A549 treated with ZK216348 at 1 μM for 4 hours (cell line): ENCODE data around the gene ASCL1. TPM values are rescaled to one million over a fixed set of nuclear protein-coding genes. Genes with fewer than 3 reads are reported as not detected.

ENCODE experiments used
- total RNA-seq: library from RNA; stranded (reverse); fragments of 200-300 nt; extraction: Qiagen RNA extraction; gene quantifications from 5 replicates; pipeline ENCODE4 v1.2.3, GENCODE V29; 2022; ENCODE audit warnings: low read depth

The ASCL1 gene
- not detected in 5 replicates for total RNA-seq

DNA sequence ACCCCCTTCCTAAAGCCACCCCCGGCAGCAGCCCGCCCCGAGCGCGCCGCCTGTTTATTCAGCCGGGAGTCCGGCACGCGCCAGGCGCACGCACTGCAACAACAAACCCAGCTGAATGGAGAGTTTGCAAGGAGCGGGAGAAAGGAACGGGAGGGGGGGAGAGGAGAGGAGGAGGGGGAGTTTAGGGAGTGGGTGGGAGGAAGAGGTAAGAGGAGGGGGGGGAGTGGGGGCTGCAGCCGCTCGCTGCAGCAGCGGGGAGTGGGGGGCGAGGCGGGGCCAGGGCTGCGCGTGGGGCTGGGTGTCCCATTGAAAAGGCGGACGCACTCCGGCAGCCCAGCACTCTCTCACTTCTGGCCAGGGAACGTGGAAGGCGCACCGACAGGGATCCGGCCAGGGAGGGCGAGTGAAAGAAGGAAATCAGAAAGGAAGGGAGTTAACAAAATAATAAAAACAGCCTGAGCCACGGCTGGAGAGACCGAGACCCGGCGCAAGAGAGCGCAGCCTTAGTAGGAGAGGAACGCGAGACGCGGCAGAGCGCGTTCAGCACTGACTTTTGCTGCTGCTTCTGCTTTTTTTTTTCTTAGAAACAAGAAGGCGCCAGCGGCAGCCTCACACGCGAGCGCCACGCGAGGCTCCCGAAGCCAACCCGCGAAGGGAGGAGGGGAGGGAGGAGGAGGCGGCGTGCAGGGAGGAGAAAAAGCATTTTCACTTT is at the start of gene ASCL1:
ASCL1 (plus strand) TSS at position 336 of the 712 bp plus-strand sequence. CDS start 571 bp downstream, outside the sequence.

DNA sequence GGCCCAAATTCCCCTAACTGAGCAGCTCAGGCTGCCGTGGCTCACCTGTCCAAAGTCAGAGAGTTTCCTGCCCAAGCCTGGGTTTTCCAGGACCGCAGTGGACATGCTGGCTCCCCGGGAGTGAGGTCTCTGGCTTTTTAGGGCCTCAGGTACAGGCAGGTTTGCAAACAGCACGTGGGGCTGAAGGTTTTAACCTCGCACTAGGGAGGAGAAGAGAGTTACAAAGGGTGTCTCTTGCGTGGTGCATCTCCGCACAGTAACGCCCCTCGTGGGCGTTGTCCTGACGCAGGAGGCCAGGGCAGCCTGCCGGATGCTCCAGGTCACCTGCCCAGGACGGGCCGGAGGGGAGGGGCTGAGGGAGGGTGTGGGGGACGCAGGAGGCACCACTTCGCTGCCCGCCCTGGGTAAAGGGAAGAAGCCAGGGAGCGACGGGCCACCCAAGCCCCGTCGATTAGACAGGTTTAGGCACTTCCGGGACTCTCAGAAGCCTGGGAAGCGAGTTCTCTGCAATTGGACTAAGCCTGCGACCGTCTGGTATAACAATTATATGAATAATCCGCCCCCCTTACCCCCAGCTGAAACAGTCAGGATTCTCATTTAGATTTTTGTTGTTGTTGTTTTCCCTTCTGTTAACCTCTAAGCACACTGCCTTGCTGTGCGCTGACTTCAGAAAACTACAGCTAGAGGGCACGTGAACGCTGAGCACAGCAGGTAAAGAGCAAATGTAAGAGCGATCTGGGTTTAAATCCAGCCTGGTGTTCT is 40.3 kb upstream of the ASCL1 start, which contains the start of gene PAH:
PAH (minus strand) TSS at position 219 of the 762 bp plus-strand sequence; CDS start at position 105, 114 bp downstream.

Other genes starting within 250 kb of the ASCL1 start
- not detected in 5 replicates for gene PAH, start 40.4 kb upstream of the ASCL1 start, total RNA-seq